SK-N-MC (cell line): Measurements from ENCODE around the gene ENTR1.
A peak's percentile ranks its signal among the peaks of the same experiment; 100 is the strongest.

Source experiments
- DNase-seq: peaks from one replicate; pipeline ENCODE4 v3.0.0-alpha.2; 2011; ENCODE audit warnings: low read depth, low spot score
- H3K27ac ChIP-seq: fragments of 200-600 bp; sonication (generic); 2 replicates; pipeline ENCODE4 v1.5.1; 2016; ENCODE audit warnings: mixed run types
- H3K36me3 ChIP-seq: fragments of 200-600 bp; sonication (generic); 2 replicates; pipeline ENCODE4 v1.6.1; 2017; ENCODE audit warnings: antibody characterized with exemption, low read length, mixed read lengths; ENCODE audit not compliant: insufficient read depth
- H3K4me3 ChIP-seq: fragments of 200-600 bp; sonication (generic); 2 replicates; pipeline ENCODE4 v1.5.1; 2016
- H3K9ac ChIP-seq: fragments of 200-600 bp; sonication (generic); 2 replicates; pipeline ENCODE4 v1.8.0; 2017; ENCODE audit warnings: mixed run types, mixed read lengths; ENCODE audit not compliant: insufficient read length
- H3K9me3 ChIP-seq: fragments of 200-600 bp; sonication (generic); 2 replicates; pipeline ENCODE4 v1.6.1; 2017; ENCODE audit warnings: low read depth, mild to moderate bottlenecking, antibody characterized with exemption, low read length, moderate library complexity, mixed read lengths
- EZH2 ChIP-seq: fragments of 200-600 bp; sonication (generic); IDR thresholded peaks from one replicate; pipeline ENCODE4 v1.6.1; 2017; ENCODE audit warnings: antibody characterized with exemption
- FOXP2 ChIP-seq: optimal IDR thresholded peaks from 2 replicates; pipeline ENCODE3; 2011; ENCODE audit warnings: mild to moderate bottlenecking, moderate library complexity; ENCODE audit not compliant: insufficient read depth; ENCODE audit errors: extremely low read length, control extremely low read depth
- POLR2AphosphoS5 ChIP-seq: IDR thresholded peaks from 2 replicates; pipeline ENCODE4 v1.6.1; 2012; ENCODE audit warnings: mild to moderate bottlenecking, low read depth, low read length, borderline replicate concordance

The ENTR1 gene

GRCh38 chr9:136367296-136368145 is 42.9 kb downstream of the ENTR1 start:
- Histone ChIP-seq H3K9me3 (no peaks in the 10 kb centered on the region), H3K9ac (no peak overlapping the region), H3K27ac (no peak overlapping the region), H3K36me3 (no peaks in the 10 kb centered on the region), H3K4me3 (no peak overlapping the region)
- no peak for TF ChIP-seq EZH2
- no peak for TF ChIP-seq POLR2AphosphoS5
- TF ChIP-seq FOXP2: no peak
- DNase-seq: no peak

GRCh38 chr9:136366826-136367225 is 43.6 kb downstream of the ENTR1 start:
- TF ChIP-seq POLR2AphosphoS5 (no peak), FOXP2 (no peak), EZH2 (no peak)
- no peaks in the 10 kb centered on the region for H3K36me3 ChIP-seq
- H3K9me3 ChIP-seq: no peaks in the 10 kb centered on the region
- H3K4me3 ChIP-seq: no peak overlapping the region
- no peak overlapping the region for H3K9ac ChIP-seq
- no peak for DNase-seq
- H3K27ac ChIP-seq: no peak overlapping the region

- Histone ChIP-seq H3K9ac (no peak overlapping the region), H3K9me3 (no peaks in the 10 kb centered on the region), H3K4me3 (no peak overlapping the region), H3K36me3 (no peaks in the 10 kb centered on the region), H3K27ac (no peak overlapping the region)
- no peak for DNase-seq
- TF ChIP-seq POLR2AphosphoS5 (no peak), FOXP2 (no peak), EZH2 (no peak)
Measured at GRCh38 chr9:136365775-136366222, 44.6 kb downstream of the ENTR1 start.

GRCh38 chr9:136364942-136365774 is 45.3 kb downstream of the ENTR1 start:
- H3K9me3 ChIP-seq: no peaks in the 10 kb centered on the region
- no peak for DNase-seq
- no peaks in the 10 kb centered on the region for H3K36me3 ChIP-seq
- no peak overlapping the region for H3K9ac ChIP-seq
- no peak overlapping the region for H3K4me3 ChIP-seq
- TF ChIP-seq EZH2 (no peak), POLR2AphosphoS5 (no peak)
- no peak overlapping the region for H3K27ac ChIP-seq

DNA sequence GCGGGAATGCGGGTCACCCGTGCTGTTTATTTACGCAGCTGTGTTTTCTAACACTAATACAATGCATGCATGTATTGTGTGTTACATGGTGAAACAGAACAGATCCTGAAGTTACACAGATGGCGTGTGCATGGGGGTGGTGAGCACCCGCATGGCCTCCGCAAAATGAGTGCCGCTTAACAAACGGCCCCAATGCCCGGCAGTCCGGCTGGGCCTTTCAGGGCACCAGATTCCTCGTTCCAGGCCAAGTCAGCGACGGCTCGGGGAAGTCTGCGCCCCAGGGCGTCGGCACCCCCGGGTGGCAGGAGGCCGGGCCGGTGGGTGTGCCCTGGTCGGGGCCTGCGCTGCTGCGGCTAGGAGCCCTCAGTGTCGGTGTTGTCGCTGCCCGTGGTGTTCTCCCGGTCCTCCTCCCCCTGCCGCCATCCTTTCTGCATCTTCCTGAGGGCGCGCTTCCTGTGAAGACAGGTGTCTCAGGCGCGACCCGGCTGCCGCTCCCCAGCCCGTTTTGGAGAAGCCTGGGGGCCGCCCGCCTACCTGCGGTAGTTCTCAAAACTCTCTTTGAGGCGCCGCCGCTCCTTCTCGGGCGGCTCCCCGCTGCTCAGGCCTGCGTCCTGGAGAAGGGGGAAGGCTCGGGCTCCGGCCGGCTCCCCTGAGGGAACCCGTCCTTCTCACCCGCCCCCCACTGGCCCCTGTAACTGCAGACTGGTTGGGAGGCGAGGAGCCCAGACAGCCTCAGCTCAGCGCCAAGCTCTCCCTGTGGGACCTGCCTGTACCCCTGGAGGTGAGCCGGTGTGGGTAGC is 46.3 kb downstream of the ENTR1 start:
- H3K27ac ChIP-seq: no peak overlapping the region
- H3K36me3 ChIP-seq: no peaks in the 10 kb centered on the region
- H3K4me3 ChIP-seq: peak overlapping the region; percentile 94
- H3K9ac ChIP-seq: peak overlapping the region; percentile 41
- TF ChIP-seq FOXP2: no peak
- TF ChIP-seq POLR2AphosphoS5: no peak
- no peak for TF ChIP-seq EZH2
- no peak for DNase-seq
- H3K9me3 ChIP-seq: no peaks in the 10 kb centered on the region

GRCh38 chr9:136363106-136363948 is 47.1 kb downstream of the ENTR1 start, which contains the start of gene DNLZ:
TSS of gene DNLZ (minus strand) at chr9:136363744. CDS start at chr9:136363714, 30 bp downstream.
- H3K36me3 ChIP-seq: no peaks in the 10 kb centered on the region; the same call in 1 of the 2 replicates
- peak; percentile 51 for DNase-seq
- H3K27ac ChIP-seq: peak within 1 kb of the TSS; percentile 80

DNA sequence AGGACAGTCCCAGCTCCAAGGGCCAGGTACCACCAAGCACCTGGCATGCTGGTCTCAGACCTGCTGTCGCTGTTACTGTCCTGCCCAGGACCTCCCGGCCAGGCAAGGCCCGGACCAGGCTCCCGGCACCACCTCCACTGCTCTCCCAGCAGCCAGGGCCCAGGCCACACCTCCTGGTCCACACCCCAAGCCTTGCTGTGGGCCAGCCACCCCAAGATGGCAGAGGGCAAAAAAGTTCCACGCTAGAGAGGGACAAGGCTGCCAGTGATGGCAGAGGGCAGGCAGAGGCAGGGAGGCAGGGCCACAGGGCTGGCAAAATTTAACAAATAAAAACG is 48.0 kb downstream of the ENTR1 start:
- DNase-seq: no peak
- Histone ChIP-seq H3K36me3 (no peaks in the 10 kb centered on the region; the same call in 1 of the 2 replicates), H3K27ac (no peak overlapping the region), H3K9me3 (no peaks in the 10 kb centered on the region), H3K4me3 (no peak overlapping the region), H3K9ac (no peak overlapping the region)
- TF ChIP-seq FOXP2: no peak
- no peak for TF ChIP-seq EZH2
- no peak for TF ChIP-seq POLR2AphosphoS5

More at GRCh38 chr9:136363106-136363948, 47.1 kb downstream of the ENTR1 start, which contains the start of gene DNLZ:
- TF ChIP-seq FOXP2: no peak
- peak; percentile 87 for TF ChIP-seq POLR2AphosphoS5
- Histone ChIP-seq H3K9ac (peak within 1 kb of the TSS; percentile 72), H3K9me3 (no peaks in the 10 kb centered on the region), H3K4me3 (peak within 1 kb of the TSS; percentile 94)
